Chondrocyte (in vitro differentiated cells): ENCODE measurements around the gene WWOX. TPM values are rescaled to one million over a fixed set of nuclear protein-coding genes. Genes with fewer than 3 reads are reported as not detected.

Experiments used
- DNase-seq: peaks from one replicate; pipeline ENCODE4 v3.0.0; 2021; ENCODE audit warnings: mixed read lengths, low spot score
- H3K27ac Mint-ChIP-seq: one replicate; pipeline ENCODE4 v1.8.0; 2021; ENCODE audit warnings: mild to moderate bottlenecking, moderate library complexity, mixed read lengths; ENCODE audit not compliant: unreplicated experiment
- H3K27me3 Mint-ChIP-seq: 2 replicates; pipeline ENCODE4 v1.8.0; 2021; ENCODE audit warnings: low read depth, mixed read lengths
- H3K36me3 Mint-ChIP-seq: 2 replicates; pipeline ENCODE4 v1.8.0; 2021; ENCODE audit warnings: low read depth, mixed read lengths
- H3K4me1 Mint-ChIP-seq: 2 replicates; pipeline ENCODE4 v1.8.0; 2021; ENCODE audit warnings: low read depth, mild to moderate bottlenecking, mixed read lengths
- H3K4me3 Mint-ChIP-seq: one replicate; pipeline ENCODE4 v1.8.0; 2021; ENCODE audit warnings: mild to moderate bottlenecking, moderate library complexity, mixed read lengths; ENCODE audit not compliant: unreplicated experiment
- H3K9me3 Mint-ChIP-seq: 2 replicates; pipeline ENCODE4 v1.8.0; 2021; ENCODE audit warnings: low read depth, mixed read lengths
- CTCF ChIP-seq: fragments of 200-600 bp; sonication (generic); IDR thresholded peaks from 2 replicates; pipeline ENCODE4 v1.5.0; 2021; ENCODE audit warnings: antibody characterized with exemption, mild to moderate bottlenecking, moderate library complexity
- total RNA-seq: library from RNA; stranded (reverse); gene quantifications from 3 replicates; pipeline ENCODE4 v1.2.1, GENCODE V29; 2021

WWOX gene
- total RNA-seq, 1 donor from 2014 or later: 12.1 TPM

- DNase-seq: no peak
- no peak overlapping the region for H3K4me3 Mint-ChIP-seq
- H3K27ac Mint-ChIP-seq: no peak overlapping the region
- no peaks in the 10 kb centered on the region for H3K27me3 Mint-ChIP-seq
- no peaks in the 10 kb centered on the region for H3K36me3 Mint-ChIP-seq
- H3K9me3 Mint-ChIP-seq: no peaks in the 10 kb centered on the region
- H3K4me1 Mint-ChIP-seq: peaks cover 4% of the 10 kb centered on the region
- TF ChIP-seq CTCF: no peak
These were observed 906.8 kb downstream of the WWOX start for GRCh38 chr16:79006206-79006605.

GRCh38 chr16:79006765-79007164 is 907.3 kb downstream of the WWOX start:
- Mint-ChIP-seq H3K27me3 (no peaks in the 10 kb centered on the region), H3K27ac (no peak overlapping the region), H3K36me3 (no peaks in the 10 kb centered on the region), H3K9me3 (no peaks in the 10 kb centered on the region), H3K4me1 (peaks cover 4% of the 10 kb centered on the region), H3K4me3 (no peak overlapping the region)
- no peak for DNase-seq
- no peak for TF ChIP-seq CTCF

GRCh38 chr16:79007614-79008013 is 908.2 kb downstream of the WWOX start:
- Mint-ChIP-seq H3K27me3 (no peaks in the 10 kb centered on the region), H3K4me3 (no peak overlapping the region)
- DNase-seq: no peak

GRCh38 chr16:79008036-79008868 is 908.8 kb downstream of the WWOX start:
- Mint-ChIP-seq H3K27me3 (no peaks in the 10 kb centered on the region), H3K27ac (no peak overlapping the region), H3K4me3 (no peak overlapping the region), H3K9me3 (no peaks in the 10 kb centered on the region), H3K36me3 (no peaks in the 10 kb centered on the region), H3K4me1 (peaks cover 4% of the 10 kb centered on the region)
- DNase-seq: no peak
- TF ChIP-seq CTCF: no peak

More at GRCh38 chr16:79007614-79008013, 908.2 kb downstream of the WWOX start:
- H3K4me1 Mint-ChIP-seq: peaks cover 4% of the 10 kb centered on the region
- no peak for TF ChIP-seq CTCF
- H3K36me3 Mint-ChIP-seq: no peaks in the 10 kb centered on the region
- H3K27ac Mint-ChIP-seq: no peak overlapping the region
- no peaks in the 10 kb centered on the region for H3K9me3 Mint-ChIP-seq

GRCh38 chr16:79008869-79009179 is 909.4 kb downstream of the WWOX start:
- no peak for DNase-seq
- no peaks in the 10 kb centered on the region for H3K9me3 Mint-ChIP-seq
- no peaks in the 10 kb centered on the region for H3K27me3 Mint-ChIP-seq

More at GRCh38 chr16:79008869-79009179, 909.4 kb downstream of the WWOX start:
- no peaks in the 10 kb centered on the region for H3K36me3 Mint-ChIP-seq
- no peak for TF ChIP-seq CTCF
- no peak overlapping the region for H3K27ac Mint-ChIP-seq
- H3K4me1 Mint-ChIP-seq: peaks cover 4% of the 10 kb centered on the region
- no peak overlapping the region for H3K4me3 Mint-ChIP-seq
